RWPE1 (cell line): ENCODE measurements around the gene KXD1.
"Not testable (repeated sequence)": the region's sequence is repeated elsewhere in the genome, so short reads cannot be mapped to it uniquely, and the experiment has no call there.

Experiments
- CTCF ChIA-PET: fragments of 350-600 bp; sonication (Branson Sonifier 250); formaldehyde crosslinking; extraction: SDS; loops from one replicate; lab custom pipeline; 2021; lab: Yijun Ruan, JAX
- POLR2A ChIA-PET: fragments of 400-600 bp; formaldehyde crosslinking; extraction: SDS; loops from one replicate; lab custom pipeline; 2020; ENCODE audit warnings: antibody characterized with exemption; ENCODE audit not compliant: low non-redundant PET; lab: Yijun Ruan, JAX
- DNase-seq: peaks from one replicate; pipeline ENCODE4 v3.0.0; 2012; ENCODE audit warnings: low spot score
- H3K27ac ChIP-seq: fragments of 450-650 bp; 2 replicates; pipeline ENCODE4 v1.5.1; 2017
- TF ChIP-seq, protein P1 (sequence below): fragments of 450-650 bp; conservative IDR thresholded peaks from 2 replicates; pipeline ENCODE4 v1.5.1; 2017; ENCODE audit warnings: low read depth, mild to moderate bottlenecking

Gene KXD1

DNA sequence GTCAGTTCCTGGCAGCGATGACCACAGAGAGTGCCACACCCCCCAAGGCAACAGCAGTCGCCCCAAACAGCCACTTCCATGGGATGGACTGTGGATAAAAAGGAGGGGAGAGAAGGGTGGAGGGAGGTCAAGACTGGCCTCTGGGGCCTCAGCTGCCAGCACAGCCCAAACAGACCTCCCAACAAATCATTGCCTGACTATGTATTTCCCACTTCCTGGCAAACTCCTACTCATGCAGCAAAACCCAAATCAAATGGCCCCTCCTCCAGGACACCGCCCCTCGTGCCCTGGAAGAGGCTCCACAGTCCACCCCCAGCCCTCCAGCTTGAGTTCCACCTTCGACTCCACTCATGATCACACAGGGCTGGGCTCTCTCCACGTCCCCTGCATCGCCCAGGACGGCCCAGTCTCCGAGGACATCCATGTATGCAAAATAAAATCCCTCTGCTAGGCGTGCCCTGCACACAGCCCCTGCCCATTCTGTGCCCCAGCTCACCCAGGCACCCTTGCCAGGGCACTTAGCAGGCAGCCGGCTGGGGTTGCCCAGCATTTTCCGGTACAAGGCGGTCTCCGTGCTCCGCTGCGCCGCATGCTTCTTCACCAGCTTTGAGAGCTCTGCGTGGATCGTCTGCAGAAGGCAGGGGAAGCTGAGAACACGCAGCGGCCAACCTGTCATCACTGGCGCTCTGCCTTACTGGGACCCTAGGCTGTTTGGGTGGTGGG lies 25.3 kb upstream of the KXD1 start:
- ChIA-PET CTCF (interaction anchor here (0.8 kb wide), 1 partner anchor 71 kb away, joined by 3 read pairs; no protein-coding TSS in a partner anchor), POLR2A (interaction anchor here (0.6 kb wide), 1 partner anchor 102 kb away, joined by 4 read pairs; no protein-coding TSS in a partner anchor)
- DNase-seq: no peak

DNA sequence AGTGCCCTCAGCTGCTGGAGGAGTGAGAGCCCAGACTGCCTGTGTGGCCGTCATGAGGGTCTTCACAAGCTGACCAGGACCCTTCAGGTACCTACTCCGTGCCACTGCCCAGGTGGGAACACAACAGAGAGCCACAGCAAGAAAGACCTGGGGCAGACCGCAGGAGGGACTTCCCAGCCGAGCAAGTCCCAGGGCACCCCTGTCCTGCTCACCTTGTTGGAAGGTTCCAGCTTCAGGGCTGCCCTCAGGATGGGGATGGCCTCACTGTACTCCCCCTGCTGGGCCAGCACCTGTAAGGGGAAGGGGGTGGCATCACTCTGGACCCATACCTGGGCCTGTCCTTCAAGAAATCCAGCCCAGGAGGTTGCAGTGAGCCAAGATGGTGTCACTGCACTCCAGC lies 24.6 kb upstream of the KXD1 start:
- DNase-seq: no peak
- ChIA-PET POLR2A (no interaction called here), CTCF (no interaction called here)
- H3K27ac ChIP-seq: peak overlapping the region; percentile 10
- TF ChIP-seq, protein P1, sequence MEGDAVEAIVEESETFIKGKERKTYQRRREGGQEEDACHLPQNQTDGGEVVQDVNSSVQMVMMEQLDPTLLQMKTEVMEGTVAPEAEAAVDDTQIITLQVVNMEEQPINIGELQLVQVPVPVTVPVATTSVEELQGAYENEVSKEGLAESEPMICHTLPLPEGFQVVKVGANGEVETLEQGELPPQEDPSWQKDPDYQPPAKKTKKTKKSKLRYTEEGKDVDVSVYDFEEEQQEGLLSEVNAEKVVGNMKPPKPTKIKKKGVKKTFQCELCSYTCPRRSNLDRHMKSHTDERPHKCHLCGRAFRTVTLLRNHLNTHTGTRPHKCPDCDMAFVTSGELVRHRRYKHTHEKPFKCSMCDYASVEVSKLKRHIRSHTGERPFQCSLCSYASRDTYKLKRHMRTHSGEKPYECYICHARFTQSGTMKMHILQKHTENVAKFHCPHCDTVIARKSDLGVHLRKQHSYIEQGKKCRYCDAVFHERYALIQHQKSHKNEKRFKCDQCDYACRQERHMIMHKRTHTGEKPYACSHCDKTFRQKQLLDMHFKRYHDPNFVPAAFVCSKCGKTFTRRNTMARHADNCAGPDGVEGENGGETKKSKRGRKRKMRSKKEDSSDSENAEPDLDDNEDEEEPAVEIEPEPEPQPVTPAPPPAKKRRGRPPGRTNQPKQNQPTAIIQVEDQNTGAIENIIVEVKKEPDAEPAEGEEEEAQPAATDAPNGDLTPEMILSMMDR: no peak

More for the DNA sequence above, 25.3 kb upstream of the KXD1 start:
- TF ChIP-seq, protein P1: no peak
- peak overlapping the region; percentile 10 for H3K27ac ChIP-seq

DNA sequence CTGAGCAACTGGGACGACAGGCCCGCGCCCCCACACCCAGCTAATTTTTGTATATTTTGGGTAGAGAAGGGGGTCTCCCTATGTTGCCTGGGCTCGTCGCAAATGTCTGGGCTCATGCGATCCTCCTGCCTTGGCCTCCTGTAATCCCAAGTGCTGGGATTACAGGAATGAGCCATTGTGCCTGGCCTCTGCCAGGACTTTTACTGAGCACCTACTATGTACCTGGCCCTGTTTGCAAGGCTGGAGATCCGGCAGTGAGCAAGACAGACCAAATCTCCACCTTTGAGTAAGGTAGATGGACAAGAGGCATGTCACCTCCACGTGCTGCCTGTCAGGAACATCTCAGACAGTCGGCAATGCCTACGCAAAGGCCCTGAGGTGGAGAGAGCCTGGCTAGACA lies 21.2 kb upstream of the KXD1 start:
- peak overlapping the region; percentile 25 for H3K27ac ChIP-seq
- TF ChIP-seq, protein P1: no peak
- POLR2A ChIA-PET: no interaction called here
- DNase-seq: no peak
- CTCF ChIA-PET: no interaction called here

DNA sequence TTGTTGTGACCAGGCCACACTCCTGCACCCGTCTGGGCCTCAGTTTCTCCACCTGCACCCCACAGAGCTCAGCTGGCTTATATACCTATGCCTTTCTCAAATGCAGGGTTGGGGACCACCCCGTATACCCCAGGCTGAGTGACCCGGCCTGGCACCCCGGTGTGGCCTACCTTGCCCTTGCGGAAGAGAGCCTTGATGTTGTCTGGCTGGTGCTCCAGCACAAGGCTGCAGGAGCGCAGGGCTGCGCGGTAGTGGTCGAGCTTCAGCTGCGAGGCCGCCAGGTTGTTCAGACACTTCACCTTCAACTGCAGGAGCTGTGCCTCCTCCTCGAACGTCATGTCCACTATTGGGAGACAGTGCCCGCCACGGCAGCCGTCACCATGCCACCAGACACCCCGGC lies 20.2 kb upstream of the KXD1 start:
- TF ChIP-seq, protein P1: no peak
- H3K27ac ChIP-seq: peak overlapping the region; percentile 25; the same call in 1 of the 2 replicates
- ChIA-PET CTCF (no interaction called here), POLR2A (no interaction called here)
- DNase-seq: no peak

DNA sequence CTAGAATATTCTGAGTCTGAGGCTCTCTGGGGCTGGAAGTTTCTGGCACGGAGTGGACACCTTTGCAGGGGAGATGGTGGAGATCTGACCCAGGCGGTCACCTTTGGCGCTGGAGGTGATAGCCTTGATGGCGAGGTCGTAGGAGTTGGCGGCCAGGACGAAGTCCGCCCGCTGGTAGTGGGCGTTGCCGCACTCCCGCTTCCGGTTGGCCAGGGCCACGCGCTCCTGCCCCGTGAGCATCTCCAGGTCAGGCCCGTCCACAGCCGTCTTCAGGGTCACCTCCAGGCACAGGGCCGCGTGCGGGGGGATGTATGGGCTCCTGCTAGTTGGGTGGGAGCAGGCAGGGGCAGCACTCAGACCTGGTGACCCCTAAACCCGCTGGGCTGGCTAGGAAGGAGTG lies 19.6 kb upstream of the KXD1 start:
- CTCF ChIA-PET: no interaction called here
- H3K27ac ChIP-seq: peak overlapping the region; percentile 15; the same call in 1 of the 2 replicates
- POLR2A ChIA-PET: no interaction called here
- no peak for DNase-seq
- TF ChIP-seq, protein P1: no peak

DNA sequence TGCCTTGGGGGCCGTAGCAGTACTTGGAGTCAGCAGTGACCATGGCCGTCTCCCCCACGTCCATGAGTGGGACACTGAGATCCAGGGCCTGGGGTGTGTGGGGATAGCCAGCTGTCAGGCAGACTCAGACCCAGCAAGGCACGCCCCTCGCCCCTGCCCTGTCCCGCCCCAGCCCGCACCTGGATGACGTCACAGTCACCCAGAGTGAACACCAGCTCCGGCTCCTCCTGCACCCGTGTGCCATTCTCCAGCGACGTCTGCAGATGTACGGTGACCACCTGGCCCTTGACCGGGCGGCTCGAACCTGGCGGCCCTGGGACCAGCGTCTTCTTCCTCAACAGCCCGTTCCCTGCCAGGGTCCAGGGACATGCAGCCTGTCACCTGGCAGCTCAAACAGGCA lies 18.3 kb upstream of the KXD1 start:
- ChIA-PET POLR2A (no interaction called here), CTCF (interaction anchor here (1.4 kb wide), 1 partner anchor 19 kb away, joined by 5 read pairs; no protein-coding TSS in a partner anchor)
- DNase-seq: no peak
- TF ChIP-seq, protein P1: no peak
- H3K27ac ChIP-seq: peak overlapping the region; percentile 15

DNA sequence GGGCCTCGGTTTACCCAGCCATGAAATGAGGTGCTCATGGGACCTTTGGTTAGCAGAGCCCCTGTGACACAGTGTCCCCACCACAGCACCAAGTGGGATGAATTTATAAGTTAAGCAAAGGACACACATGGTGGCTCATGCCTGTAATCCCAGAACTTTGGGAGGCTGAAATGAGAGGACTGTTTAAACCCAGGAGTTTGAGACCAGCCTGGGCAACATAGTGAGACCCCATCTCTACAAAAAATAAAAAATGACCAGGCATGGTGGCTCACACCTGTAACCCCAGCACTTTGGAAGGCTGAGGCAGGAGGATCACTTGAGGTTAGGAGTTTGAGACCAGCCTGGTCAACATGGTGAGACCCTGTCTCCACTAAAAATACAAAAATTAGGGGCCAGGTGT lies 17.5 kb upstream of the KXD1 start:
- DNase-seq, CTCF ChIA-PET, POLR2A ChIA-PET: not testable (repeated sequence)
- 0 out of 2 replicates have a peak overlapping the region, but pooled peaks have one; percentile 15 for H3K27ac ChIP-seq
